ENCODE measurements around the gene NOS1.

The NOS1 gene

GRCh38 chr12:117172168-117172567 is 189.3 kb downstream of the NOS1 start:
- no peak for DNase-seq (ENCODE audit: low read depth in 2 of 2)

- no peak for DNase-seq (ENCODE audit: low read depth in 2 of 2)
Measured at GRCh38 chr12:117171499-117172162, 189.8 kb downstream of the NOS1 start.

- no peak for DNase-seq (ENCODE audit: low read depth in 2 of 2)
Measured at GRCh38 chr12:117169548-117169947, 191.9 kb downstream of the NOS1 start.

- DNase-seq (ENCODE audit: low read depth in 2 of 2), result no peak
Measured at GRCh38 chr12:117168976-117169375, 192.4 kb downstream of the NOS1 start.

- DNase-seq (ENCODE audit: low read depth in 2 of 2), result no peak
Measured at GRCh38 chr12:117167769-117168168, 193.7 kb downstream of the NOS1 start.

GRCh38 chr12:117166107-117166506 is 195.3 kb downstream of the NOS1 start:
- no peak for DNase-seq (ENCODE audit: low read depth in 2 of 2)

GRCh38 chr12:117165342-117165741 is 196.1 kb downstream of the NOS1 start:
- no peak for DNase-seq (ENCODE audit: low read depth in 2 of 2)

GRCh38 chr12:117162633-117163032 is 198.8 kb downstream of the NOS1 start:
- no peak for DNase-seq (ENCODE audit: low read depth in 2 of 2)

- DNase-seq (ENCODE audit: low read depth in 2 of 2), result no peak
Measured at GRCh38 chr12:117162167-117162539, 199.3 kb downstream of the NOS1 start.

GRCh38 chr12:117161460-117162166 is 199.8 kb downstream of the NOS1 start:
- DNase-seq (ENCODE audit: low read depth in 2 of 2), result no peak

- no peak for DNase-seq (ENCODE audit: low read depth in 2 of 2)
Measured at GRCh38 chr12:117159674-117160073, 201.8 kb downstream of the NOS1 start.

GRCh38 chr12:117158911-117159553 is 202.4 kb downstream of the NOS1 start:
- no peak for DNase-seq (ENCODE audit: low read depth in 2 of 2)

All from stimulated activated CD8-positive, alpha-beta memory T cell treated with anti-CD3 and anti-CD28 coated beads, Interleukin-15, amount 100 ng/mL, for 48 hours (primary cell).